ENCODE results near the gene WAPL. TPM values are rescaled to one million over a fixed set of nuclear protein-coding genes. Genes with fewer than 3 reads are reported as not detected.

WAPL gene
- total RNA-seq, 1 donor from 2014 or later, result 51.4 TPM

DNA sequence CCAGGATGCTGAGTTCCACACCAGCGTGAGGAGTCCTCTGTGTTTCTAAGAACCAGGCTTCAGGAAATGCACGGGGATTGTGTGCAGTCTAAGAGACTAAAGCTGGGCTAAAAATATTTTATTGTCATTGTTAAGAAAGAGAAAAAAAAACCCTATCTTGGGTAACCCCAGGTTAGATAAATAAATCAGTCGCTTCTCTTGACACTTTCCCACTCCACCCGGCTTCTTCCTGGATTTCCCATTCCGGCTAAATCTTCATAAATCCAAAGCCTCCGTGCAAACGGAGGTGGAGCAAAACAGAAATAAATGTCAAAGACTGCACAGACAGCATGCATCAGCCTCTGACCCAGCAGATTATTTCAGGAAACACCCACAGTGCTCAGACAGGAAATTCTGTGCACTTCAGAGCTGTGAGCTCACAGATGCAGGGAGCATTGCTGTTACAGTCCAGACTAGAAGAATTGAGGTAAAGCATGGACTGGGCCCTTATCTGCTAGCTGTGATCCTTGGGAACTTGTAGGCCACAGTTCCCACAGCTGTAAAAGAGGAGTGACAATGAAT lies 110.2 kb downstream of the WAPL start:
- H3K4me1 Mint-ChIP-seq (ENCODE audit: low read depth), result peaks cover 48% of the 10 kb centered on the region
- H3K27me3 Mint-ChIP-seq (ENCODE audit: low read depth), result no peaks in the 10 kb centered on the region
- H3K36me3 Mint-ChIP-seq (ENCODE audit: low read depth), result peaks cover 10% of the 10 kb centered on the region
- peak overlapping the region; percentile 61 for H3K4me3 Mint-ChIP-seq (ENCODE audit: low read depth)
- peaks cover 8% of the 10 kb centered on the region for H3K9me3 Mint-ChIP-seq
- intact Hi-C loops (cut with micrococcal nuclease), result loop anchor here (2.0 kb wide), 1 partner anchor 109 kb away; the partner anchor contains the start of gene WAPL
- H3K27ac Mint-ChIP-seq, result peak overlapping the region; percentile 94
- DNase-seq (ENCODE audit: low spot score), result no peak

DNA sequence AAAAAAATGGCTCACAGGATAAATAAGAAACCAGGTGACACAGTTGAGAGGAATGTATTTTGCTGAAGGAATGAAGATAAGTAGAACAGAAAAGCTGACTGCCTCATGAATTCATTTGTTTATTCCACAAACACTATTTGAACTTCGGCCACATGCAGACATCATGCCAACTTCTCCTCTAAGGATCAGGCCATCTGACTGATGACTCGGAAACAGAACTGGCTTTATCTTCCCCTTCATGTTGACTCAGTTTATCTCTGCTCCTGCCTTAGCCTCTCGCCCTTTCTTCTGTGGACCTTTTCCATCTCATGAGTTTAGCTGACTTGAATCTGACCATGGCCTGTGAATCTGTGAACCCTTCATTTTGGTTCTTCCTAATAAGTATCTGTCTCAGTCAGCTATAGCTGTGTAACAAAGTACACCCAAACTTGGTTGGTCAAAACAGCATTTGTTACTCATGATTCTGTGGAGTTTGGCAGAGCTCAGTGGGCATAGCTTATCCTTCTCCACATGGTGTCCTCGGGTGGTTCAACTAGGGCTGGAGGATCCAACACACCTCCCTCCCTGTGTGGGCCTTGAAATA lies 111.0 kb downstream of the WAPL start:
- peaks cover 44% of the 10 kb centered on the region for H3K4me1 Mint-ChIP-seq (ENCODE audit: low read depth)
- H3K9me3 Mint-ChIP-seq, result peaks cover 8% of the 10 kb centered on the region
- no peak overlapping the region for H3K4me3 Mint-ChIP-seq (ENCODE audit: low read depth)
- H3K27ac Mint-ChIP-seq, result peak overlapping the region; percentile 94
- H3K27me3 Mint-ChIP-seq (ENCODE audit: low read depth), result no peaks in the 10 kb centered on the region
- intact Hi-C loops (cut with micrococcal nuclease), result loop anchor here (2.0 kb wide), 1 partner anchor 110 kb away; the partner anchor contains the start of gene WAPL
- DNase-seq (ENCODE audit: low spot score), result no peak
- peaks cover 10% of the 10 kb centered on the region for H3K36me3 Mint-ChIP-seq (ENCODE audit: low read depth)

DNA sequence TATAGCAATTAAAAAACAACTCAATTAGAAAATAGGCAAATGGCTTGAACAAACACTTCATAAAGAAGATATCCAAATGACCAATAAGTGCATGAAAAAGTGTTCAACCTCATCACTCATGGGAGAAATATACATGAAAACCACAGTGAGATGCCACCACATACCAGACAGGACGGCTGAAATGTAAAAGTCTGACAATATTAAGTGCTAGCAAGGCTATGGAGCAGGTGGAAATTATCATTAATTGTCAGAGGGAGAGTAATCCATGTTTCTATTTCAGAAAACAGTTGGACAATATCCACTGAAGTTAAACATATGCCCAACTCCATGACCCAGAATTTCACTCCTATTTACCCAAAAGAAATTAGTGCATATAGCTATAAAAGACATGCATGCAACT lies 112.4 kb downstream of the WAPL start:
- Mint-ChIP-seq H3K4me1 (ENCODE audit: low read depth) (peaks cover 36% of the 10 kb centered on the region), H3K4me3 (ENCODE audit: low read depth) (no peak overlapping the region), H3K27me3 (ENCODE audit: low read depth) (no peaks in the 10 kb centered on the region), H3K36me3 (ENCODE audit: low read depth) (peaks cover 10% of the 10 kb centered on the region), H3K9me3 (peaks cover 8% of the 10 kb centered on the region), H3K27ac (no peak overlapping the region)
- no peak for DNase-seq (ENCODE audit: low spot score)
- intact Hi-C loops (cut with micrococcal nuclease), result loop anchor here (10.0 kb wide), 2 partner anchors 346 to 686 kb away; partner anchors contain the start of genes BMPR1A, GLUD1 and SHLD2

DNA sequence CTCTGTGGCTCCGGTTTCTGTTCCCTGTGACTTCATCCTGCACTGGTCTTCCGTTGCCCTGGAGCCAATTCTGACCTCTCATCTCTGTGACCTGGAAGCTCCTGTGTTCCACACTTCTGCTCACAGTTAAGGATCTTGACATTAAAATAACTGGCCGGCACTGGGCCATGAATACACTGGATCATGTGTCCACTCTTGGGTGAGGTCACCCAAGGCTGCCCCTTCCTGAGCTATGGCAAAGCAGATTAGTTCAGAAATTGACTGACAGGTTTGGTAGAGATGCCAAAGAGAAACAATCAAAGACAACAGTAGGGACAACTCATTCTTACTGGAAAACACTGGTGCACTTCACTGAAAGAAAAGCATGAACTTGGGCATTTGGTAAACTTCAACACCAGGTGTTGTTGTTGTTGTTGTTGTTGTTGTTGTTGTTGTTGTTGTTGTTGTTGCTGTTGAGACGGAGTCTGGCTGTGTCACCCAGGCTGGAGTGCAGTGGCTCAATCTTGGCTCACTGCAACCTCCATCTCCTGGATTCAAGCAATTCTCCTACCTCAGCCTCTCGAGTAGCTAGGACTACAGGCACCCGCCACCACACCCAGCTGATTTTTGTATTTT lies 118.3 kb downstream of the WAPL start:
- peaks cover 16% of the 10 kb centered on the region for H3K27me3 Mint-ChIP-seq (ENCODE audit: low read depth)
- intact Hi-C loops (cut with micrococcal nuclease), result loop anchor here (5.0 to 10.0 kb wide), 3 partner anchors 34 to 692 kb away; partner anchors contain the start of genes BMPR1A, GLUD1 and SHLD2
- peaks cover 20% of the 10 kb centered on the region for H3K4me1 Mint-ChIP-seq (ENCODE audit: low read depth)
- DNase-seq (ENCODE audit: low spot score), result no peak
- peak overlapping the region; percentile 1 for H3K4me3 Mint-ChIP-seq (ENCODE audit: low read depth)
- no peak overlapping the region for H3K27ac Mint-ChIP-seq
- peaks cover 3% of the 10 kb centered on the region for H3K36me3 Mint-ChIP-seq (ENCODE audit: low read depth)
- H3K9me3 Mint-ChIP-seq, result no peaks in the 10 kb centered on the region

DNA sequence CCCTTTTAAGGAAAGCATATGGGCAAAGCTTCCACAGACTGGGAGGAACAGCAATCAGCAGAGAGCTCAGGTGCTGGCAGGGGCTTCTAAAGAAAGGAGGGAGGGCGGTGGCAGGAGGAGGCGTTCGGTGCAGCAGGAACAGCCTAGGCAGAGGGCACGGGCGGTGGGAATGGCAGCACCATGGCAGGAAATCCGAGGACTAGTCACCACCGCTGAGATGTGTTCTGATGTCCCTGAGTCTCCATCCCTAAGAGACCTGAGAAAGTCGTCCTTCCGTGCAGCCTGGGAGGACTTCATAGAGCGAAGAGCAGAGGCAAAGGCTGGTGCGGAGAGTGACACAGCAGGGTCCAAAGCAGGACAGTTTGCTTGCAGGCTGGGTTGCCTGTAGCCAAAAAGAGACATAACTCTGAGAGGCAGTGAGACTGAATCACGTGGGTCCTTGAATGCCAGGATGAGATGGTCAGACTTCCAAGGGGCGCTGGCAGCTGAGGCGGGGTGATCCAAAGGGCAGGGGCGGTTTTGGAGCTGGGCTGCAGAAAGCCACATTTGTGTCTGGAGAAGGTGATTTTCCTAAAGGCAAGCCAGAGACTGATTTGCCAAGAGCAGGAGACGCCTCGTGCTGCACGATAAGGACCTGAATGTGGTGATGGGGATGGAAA lies 119.2 kb downstream of the WAPL start:
- peaks cover 20% of the 10 kb centered on the region for H3K4me1 Mint-ChIP-seq (ENCODE audit: low read depth)
- peaks cover 3% of the 10 kb centered on the region for H3K36me3 Mint-ChIP-seq (ENCODE audit: low read depth)
- peak overlapping the region; percentile 87 for H3K4me3 Mint-ChIP-seq (ENCODE audit: low read depth)
- no peaks in the 10 kb centered on the region for H3K9me3 Mint-ChIP-seq
- H3K27me3 Mint-ChIP-seq (ENCODE audit: low read depth), result peaks cover 18% of the 10 kb centered on the region
- H3K27ac Mint-ChIP-seq, result peak overlapping the region; percentile 60
- intact Hi-C loops (cut with micrococcal nuclease), result loop anchor here (5.0 to 10.0 kb wide), 3 partner anchors 35 to 692 kb away; partner anchors contain the start of genes BMPR1A, GLUD1 and SHLD2
- DNase-seq (ENCODE audit: low spot score), result no peak

DNA sequence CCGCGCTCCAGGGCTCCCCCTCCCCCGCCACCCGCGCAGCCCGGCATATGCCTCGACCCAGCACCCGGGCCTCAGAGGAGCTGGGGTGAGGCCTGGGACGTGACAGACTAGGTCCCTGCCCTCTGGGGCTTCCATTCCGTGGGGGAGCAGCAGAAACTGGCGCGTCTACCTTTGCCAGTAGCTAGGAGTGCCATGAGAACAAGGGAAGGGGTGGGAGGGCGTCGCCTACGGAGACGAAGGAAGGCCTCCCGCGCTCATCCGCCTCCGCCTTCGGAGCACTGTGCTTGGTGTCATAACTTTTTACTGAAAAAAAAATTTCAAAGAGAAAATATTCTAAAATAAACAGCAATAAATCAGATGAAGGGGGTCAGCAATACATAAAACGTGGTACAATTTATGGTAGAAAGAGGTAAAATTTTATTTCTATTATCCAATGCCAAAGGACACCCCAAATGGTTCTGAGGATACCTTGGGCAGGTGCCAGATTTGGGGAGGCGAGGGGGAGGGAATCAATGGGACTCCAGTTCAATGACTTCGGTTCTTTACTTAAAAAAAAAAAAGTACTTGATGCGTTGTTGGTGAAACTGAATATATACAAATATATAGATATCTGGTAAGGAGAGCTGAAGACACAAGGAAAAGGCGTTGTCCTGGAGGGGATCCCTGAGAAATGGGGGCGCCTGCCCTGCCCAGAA lies 119.9 kb downstream of the WAPL start:
- Mint-ChIP-seq H3K4me1 (ENCODE audit: low read depth) (peaks cover 20% of the 10 kb centered on the region), H3K9me3 (no peaks in the 10 kb centered on the region), H3K4me3 (ENCODE audit: low read depth) (peak overlapping the region; percentile 87), H3K27me3 (ENCODE audit: low read depth) (peaks cover 18% of the 10 kb centered on the region), H3K27ac (peak overlapping the region; percentile 60), H3K36me3 (ENCODE audit: low read depth) (peaks cover 3% of the 10 kb centered on the region)
- peak; percentile 24 for DNase-seq (ENCODE audit: low spot score)
- intact Hi-C loops (cut with micrococcal nuclease), result loop anchor here (5.0 to 10.0 kb wide), 3 partner anchors 36 to 693 kb away; partner anchors contain the start of genes BMPR1A, GLUD1 and SHLD2

DNA sequence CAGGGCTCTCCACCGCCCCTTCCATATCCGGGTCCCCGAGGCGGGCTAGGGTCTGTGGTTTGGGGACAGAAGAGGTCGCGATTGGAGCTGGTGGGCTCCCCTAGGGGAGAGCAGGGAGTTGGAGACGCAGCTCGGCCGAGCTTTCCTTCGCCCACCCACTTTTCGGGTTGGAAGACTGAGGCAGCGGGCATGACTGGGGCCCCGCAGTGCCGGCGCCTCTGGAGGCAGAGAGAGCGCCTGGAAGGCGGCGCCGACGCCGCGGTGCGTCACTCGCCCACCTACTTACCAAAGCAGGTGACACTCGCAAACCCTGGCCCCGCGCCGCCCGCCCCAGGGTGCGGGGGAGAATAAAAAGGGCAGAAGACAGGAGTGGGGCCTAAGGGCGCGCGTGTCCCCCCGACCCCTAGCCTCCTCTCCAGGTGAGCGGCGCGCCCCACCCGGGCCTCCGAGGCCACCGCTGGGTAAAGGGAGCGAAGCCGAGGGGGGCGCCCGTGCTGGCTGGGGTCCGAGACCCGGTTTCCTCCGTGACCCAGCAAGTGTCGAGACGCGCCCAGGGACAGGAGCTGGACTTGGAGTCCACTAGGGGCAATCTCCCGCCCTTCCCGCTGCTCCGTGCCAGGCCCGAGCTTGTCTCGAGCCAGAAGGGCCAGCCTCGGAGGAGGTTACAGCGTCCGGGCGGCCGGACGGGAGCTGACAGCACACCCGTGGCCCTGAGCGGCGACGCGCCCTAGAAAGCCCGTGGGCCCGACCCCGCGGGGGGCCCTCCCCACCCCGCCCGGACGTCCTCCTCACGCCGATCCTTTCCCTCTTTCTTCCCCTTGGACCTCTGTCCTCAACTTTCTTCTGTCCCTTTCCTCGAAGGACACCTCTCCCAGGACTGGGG lies 120.6 kb downstream of the WAPL start:
- peaks cover 3% of the 10 kb centered on the region for H3K36me3 Mint-ChIP-seq (ENCODE audit: low read depth)
- peaks cover 23% of the 10 kb centered on the region for H3K27me3 Mint-ChIP-seq (ENCODE audit: low read depth)
- no peaks in the 10 kb centered on the region for H3K9me3 Mint-ChIP-seq
- H3K4me1 Mint-ChIP-seq (ENCODE audit: low read depth), result peaks cover 20% of the 10 kb centered on the region
- DNase-seq (ENCODE audit: low spot score), result peak; percentile 63
- H3K4me3 Mint-ChIP-seq (ENCODE audit: low read depth), result peak overlapping the region; percentile 87
- intact Hi-C loops (cut with micrococcal nuclease), result loop anchor here (1.0 to 10.0 kb wide), 6 partner anchors 12 to 694 kb away; partner anchors contain the start of genes BMPR1A, GLUD1, SHLD2 and WAPL
- peak overlapping the region; percentile 94 for H3K27ac Mint-ChIP-seq

DNA sequence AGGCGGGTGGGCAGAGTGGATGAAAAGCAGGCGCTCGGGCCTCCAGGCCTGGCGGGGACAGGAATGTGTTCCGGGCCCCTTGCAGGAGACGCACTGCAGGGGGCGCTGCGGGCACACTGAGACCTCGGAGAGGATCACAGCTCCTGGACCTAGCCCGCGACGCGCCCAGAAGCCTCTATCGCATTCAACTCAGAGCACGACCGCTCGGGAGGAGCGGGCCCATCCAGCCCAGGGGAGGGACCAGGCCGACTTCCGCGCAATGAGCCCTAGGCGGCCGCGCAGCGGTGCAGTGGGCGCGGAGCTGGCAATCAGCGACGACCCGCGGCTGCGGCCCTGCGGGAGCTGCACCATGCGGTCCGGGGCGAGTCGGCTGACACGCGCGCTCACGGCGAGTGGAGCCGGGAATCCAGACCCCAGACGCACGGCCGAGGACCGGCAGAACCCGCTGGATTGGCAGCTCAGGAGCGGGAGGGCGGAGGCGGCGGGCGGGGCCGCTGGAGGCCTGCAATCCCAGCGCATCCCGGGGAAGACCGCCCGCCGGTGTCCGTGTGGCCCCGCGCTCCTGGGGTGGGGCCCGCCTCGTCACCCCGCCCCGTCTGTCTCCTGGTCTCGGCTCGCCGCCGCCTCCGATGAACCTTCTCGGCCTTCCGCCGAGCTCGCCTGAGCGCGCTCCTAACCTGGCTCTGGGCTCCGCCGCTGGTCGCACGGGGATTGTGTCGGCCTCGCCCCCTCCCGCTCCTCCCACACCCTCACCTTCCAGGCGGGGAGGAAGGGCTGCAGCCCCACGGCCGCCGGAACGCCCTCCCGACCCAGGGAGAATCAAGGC lies 121.5 kb downstream of the WAPL start:
- peak overlapping the region; percentile 94 for H3K27ac Mint-ChIP-seq
- peak; percentile 90 for DNase-seq (ENCODE audit: low spot score)
- H3K27me3 Mint-ChIP-seq (ENCODE audit: low read depth), result peaks cover 23% of the 10 kb centered on the region
- H3K36me3 Mint-ChIP-seq (ENCODE audit: low read depth), result peaks cover 3% of the 10 kb centered on the region
- peak overlapping the region; percentile 87 for H3K4me3 Mint-ChIP-seq (ENCODE audit: low read depth)
- intact Hi-C loops (cut with micrococcal nuclease), result loop anchor here (1.0 to 10.0 kb wide), 6 partner anchors 13 to 695 kb away; partner anchors contain the start of genes BMPR1A, GLUD1, SHLD2 and WAPL
- peaks cover 20% of the 10 kb centered on the region for H3K4me1 Mint-ChIP-seq (ENCODE audit: low read depth)
- no peaks in the 10 kb centered on the region for H3K9me3 Mint-ChIP-seq

DNA sequence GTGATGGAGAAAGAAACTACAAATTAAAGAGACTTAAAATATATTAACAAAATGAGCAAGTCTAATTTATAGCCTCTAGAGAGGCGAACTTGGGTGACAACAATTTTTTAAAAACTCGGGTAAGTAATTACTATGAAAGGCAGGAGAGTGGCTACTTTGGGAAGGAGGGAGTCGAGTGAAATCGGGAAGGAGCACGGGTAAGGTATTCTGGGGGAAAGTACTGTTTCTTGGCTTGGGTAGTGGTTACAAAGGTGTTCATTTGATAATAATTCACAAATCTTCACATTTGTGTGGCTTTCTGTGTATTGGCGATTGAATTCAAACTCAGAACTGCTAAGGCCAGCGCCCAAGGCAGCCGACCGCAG lies 122.1 kb downstream of the WAPL start:
- intact Hi-C loops (cut with micrococcal nuclease), result no loop called here
- H3K9me3 Mint-ChIP-seq, result no peaks in the 10 kb centered on the region
- peaks cover 21% of the 10 kb centered on the region for H3K4me1 Mint-ChIP-seq (ENCODE audit: low read depth)
- H3K36me3 Mint-ChIP-seq (ENCODE audit: low read depth), result peaks cover 3% of the 10 kb centered on the region
- peak overlapping the region; percentile 78 for H3K27ac Mint-ChIP-seq
- no peak for DNase-seq (ENCODE audit: low spot score)
- H3K27me3 Mint-ChIP-seq (ENCODE audit: low read depth), result peaks cover 23% of the 10 kb centered on the region
- peak overlapping the region; percentile 87 for H3K4me3 Mint-ChIP-seq (ENCODE audit: low read depth)

DNA sequence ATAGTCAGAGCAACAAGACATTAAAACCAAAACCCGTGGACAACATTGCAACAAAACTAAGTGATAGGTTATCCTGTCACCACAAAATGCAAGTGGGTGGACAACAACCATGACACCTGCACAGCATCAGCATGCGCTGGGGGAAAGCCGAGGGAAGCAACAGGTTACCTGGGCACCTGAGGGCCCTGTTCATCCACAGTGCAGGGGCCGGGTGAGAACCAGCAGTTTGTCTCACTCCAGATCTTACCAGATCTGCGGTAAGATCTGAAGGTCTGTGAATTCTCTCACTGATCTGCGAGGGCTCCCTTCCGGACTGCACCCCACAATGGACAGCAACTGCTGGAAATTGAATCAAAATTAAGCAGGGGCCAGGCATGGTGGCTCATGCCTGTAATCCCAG lies 124.5 kb downstream of the WAPL start:
- no peak for DNase-seq (ENCODE audit: low spot score)
- peaks cover 22% of the 10 kb centered on the region for H3K4me1 Mint-ChIP-seq (ENCODE audit: low read depth)
- peaks cover 15% of the 10 kb centered on the region for H3K27me3 Mint-ChIP-seq (ENCODE audit: low read depth)
- intact Hi-C loops (cut with micrococcal nuclease), result no loop called here
- H3K27ac Mint-ChIP-seq, result no peak overlapping the region
- H3K4me3 Mint-ChIP-seq (ENCODE audit: low read depth), result no peak overlapping the region
- no peaks in the 10 kb centered on the region for H3K36me3 Mint-ChIP-seq (ENCODE audit: low read depth)
- H3K9me3 Mint-ChIP-seq, result no peaks in the 10 kb centered on the region
